ENCODE measurements around the gene SYNE1. TPM values are rescaled to one million over a fixed set of nuclear protein-coding genes. Genes with fewer than 3 reads are reported as not detected.

SYNE1 gene
- total RNA-seq, 1 donor from 2014 or later: 81.3 TPM

DNA sequence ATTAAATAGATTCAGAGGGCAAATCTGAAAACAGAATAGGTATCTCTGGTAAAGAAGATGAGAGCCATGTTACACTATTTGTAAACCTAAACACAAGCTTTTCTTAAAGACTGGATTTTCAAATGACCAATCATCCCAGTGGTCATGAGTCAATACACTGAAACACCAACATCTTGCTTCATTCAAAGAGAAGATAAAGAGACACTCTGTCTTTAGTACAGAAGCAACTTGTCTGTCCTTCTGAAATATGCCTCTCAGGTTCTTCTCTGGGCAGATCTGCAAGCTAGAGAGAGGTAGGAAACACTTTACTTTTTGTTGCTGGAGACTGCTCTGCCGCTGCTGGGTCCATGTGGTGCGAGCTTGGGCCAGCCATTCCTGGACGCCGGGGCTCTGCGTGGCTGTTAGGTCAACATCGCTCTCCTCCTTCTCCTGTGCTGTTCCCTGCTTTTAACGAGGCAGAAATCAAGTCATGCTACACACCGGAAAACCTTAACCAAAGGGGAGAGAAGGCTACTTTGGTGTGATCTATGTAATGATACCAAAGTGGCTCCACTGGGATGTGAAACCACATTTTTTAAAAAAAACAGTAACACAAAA, 368.2 kb downstream of the SYNE1 start:
- DNase-seq: no peak

DNA sequence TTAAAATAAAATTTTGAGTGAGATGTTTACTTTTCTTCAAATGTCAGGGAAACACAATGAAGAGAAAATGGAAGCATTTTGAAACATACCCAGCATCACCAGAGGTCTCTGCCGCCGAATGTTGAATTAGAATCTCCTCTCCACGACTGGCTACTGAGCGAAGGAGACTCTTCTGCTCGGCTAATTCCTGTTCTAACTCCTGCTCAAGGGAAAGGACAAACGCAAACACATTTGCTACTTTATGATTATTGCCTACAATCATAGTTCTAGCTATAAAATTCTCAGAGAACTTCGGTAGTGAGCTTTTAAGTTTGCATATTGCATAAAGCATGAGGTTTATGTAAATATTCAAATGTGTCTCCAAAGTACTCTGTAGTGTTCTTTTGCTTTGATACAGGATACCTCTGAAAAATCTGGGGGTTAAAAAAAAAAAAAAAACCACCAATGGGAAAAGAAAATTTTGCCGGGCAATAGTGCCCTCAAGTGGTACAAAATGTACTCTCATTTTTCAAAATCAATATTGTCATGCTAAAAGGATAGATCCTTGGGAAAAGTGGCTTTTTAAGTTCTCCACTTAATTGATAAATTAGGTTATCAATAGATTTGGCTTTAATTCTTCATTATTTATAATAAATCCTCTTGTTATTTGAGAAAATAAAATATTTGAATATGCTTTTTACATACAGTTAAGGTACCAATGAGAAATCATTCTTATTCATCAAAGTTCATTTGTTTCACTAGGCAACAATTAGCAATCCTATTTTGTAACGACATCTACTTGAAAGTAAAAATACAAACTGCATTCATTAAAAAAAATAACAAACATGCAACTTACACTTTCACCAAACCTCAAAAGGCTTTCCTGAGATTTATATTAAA, 369.0 kb downstream of the SYNE1 start:
- DNase-seq: peak; percentile 55

DNA sequence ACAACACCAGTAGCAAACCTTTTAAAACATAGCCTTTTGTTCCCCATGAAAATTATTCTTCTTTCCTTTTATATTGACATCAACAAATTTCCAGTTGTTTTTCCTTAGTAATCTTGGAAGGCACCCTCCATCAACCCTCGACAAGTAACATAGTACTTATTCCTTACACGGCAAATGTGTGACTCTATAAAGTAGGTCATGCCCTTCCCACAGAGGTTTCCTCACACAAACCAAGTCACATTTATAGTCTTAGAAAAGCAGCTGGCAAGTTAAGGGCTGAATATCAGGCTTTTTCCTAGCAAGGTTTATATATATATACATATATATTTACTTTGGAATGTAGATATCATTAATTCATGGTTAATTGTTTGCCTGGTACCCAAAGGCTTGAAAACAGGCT, 371.5 kb downstream of the SYNE1 start:
- no peak for DNase-seq

- DNase-seq: no peak
Measured at GRCh38 chr6:152263582-152263981, 373.6 kb downstream of the SYNE1 start.

- DNase-seq: no peak
Measured at GRCh38 chr6:152261179-152261578, 376.0 kb downstream of the SYNE1 start.

GRCh38 chr6:152259234-152259633, 377.9 kb downstream of the SYNE1 start:
- DNase-seq: no peak

GRCh38 chr6:152257581-152257980, 379.6 kb downstream of the SYNE1 start:
- no peak for DNase-seq

- no peak for DNase-seq
Measured at GRCh38 chr6:152250127-152250526, 387.0 kb downstream of the SYNE1 start.

DNA sequence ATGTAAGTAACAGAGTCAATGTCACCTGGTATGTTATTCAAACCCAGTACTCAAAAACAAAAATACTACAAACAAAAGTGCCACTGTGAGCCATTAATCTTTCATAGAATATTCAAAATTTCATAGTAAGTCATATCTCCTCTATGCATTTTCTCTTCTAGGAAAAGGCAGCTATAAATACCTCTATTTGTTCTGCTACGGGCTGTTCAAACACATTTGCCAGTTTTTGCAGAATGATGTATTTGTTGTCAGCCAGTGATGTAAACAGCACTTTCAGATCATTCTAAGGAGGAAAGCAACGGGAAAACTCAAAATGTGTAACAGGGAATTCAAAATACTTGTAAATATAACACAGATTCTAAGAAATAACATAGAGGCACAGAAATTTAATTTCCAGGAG, 388.2 kb downstream of the SYNE1 start:
- no peak for DNase-seq

DNA sequence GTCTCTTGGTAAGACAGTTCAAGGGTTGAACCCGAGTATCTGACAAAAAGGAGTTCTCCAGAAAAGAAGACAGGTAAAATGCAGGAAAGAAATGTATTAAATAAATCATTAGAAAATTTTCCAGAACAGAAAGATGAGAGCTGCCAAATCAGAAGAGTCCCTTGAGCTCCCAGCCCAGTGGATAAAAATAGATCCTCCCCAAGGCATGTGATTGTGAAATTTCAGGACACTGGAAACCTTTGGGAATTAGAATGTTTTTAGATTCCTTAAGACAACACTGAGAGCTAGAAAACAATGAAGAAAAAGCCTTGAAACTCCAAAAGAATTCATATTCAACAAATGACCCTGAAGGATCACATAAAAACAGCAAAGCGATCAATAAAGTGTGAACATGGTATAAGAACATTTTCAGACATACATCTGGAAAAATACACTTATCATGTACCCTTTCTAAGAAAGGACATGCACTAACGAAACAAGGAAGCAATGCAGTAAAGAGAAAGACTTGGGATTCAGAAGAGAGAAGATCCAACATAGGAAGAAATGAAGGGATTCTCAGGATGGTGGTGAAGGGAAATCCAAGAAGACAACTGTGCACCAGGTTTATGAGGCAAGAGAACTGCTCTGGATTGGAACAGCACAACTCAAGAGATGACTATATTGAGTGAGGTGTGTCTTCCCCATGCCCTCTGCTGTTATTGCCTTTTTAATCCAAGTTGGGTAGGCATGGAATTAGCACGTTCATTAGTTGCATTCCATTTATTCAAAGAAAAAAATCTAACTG, 390.4 kb downstream of the SYNE1 start:
- DNase-seq: no peak

- no peak for DNase-seq
Measured at GRCh38 chr6:152244998-152245630, 392.0 kb downstream of the SYNE1 start.

GRCh38 chr6:152241013-152241766, 396.0 kb downstream of the SYNE1 start:
- no peak for DNase-seq

- DNase-seq: no peak
Measured at GRCh38 chr6:152240436-152240835, 396.7 kb downstream of the SYNE1 start.

DNA sequence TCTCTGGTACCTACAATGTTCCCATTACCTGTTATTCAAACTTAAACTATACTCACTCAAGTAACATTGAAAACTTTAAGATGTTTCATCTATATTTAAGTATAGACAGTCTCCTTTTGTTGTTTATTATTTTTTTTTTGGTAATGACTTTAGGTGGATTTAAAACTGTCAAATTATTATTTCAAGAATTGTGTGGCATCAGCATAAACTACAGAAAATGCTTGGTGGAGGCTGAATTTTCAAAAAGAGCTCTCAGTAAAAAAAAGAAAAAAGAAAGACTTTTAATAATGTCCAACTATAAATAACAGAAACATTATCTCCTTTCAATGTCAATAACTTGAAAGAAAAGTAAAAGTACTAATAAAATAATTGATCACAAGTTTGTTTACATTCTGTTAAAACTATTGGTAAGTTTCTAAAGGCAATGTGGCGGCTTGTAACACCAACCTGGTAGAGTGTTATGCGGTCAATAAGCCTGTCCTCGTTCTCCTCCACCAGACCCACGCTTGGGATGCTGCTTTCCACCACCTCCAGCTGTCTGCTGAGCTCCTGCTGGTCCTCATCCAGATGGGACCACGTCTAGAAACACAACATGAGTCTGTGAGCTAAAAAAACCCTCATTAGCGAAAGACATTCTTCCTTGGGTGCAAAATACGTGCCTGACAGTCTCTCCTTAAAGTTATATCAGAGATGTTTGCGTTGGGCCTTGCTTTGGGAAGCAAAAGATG, 400.6 kb downstream of the SYNE1 start:
- no peak for DNase-seq

DNA sequence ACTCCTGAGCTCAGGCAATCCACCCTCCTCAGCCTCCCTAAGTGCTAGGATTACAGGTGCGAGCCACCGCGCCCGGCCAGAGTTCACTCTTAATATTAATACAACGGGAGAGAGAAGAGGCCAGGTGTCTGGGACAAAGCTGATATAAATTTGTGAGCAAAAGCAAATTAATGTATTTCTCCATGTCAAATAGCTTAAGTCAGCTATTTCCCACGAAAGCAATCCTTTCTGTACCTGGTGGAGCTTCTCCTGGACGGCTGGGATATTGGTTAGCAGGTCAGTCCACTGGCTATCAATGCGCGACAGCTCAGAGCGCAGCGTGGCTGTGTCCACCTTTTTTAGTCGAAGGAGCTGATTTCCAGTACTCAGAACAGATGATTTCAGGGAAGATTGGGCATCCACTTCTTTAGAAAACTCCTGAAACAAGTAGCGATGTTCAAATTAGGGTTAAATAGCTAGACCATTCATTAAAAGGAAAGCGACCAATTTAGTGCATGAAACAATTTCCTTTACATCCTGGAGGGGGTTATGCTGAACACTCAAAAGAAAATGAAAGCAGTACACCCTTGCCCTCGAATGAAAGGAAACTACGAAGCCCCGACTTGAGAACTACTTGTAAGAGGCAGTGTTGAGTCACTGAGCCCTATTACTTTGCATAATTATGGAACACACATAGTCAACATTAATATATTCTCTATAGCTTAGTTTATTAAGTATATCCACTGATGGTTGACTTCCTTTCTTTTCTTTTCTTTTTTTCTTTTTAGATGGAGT, 403.4 kb downstream of the SYNE1 start:
- DNase-seq: peak; percentile 49

DNA sequence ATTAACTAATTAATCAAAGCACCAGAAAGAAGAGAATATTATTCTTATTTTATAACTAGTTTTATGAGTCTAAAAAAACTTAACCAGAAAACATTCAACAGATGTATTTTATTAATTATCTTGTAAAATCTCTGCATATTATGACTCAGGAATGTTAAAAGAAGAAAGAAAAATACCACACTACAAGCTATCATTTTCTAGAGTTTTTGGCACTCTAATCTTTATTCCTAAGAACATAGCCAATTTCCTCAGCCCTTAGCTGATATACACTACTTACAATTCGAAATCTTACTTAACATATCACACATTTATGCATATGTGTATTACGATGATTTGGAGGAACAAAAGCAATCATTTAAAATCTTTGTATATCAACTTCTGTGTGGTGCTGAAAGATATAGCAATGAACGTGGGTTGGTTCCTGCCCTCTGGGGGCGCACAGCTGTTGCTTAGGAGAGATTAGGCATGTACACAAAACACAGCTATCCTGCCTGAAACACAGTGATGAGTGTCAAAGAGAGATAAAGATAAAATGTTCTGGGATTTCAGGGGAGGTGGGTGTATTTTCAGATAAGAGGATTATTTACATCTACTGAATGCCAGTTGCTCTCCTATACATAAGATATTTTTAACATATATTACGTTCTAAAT, 404.5 kb downstream of the SYNE1 start:
- DNase-seq: peak; percentile 56

DNA sequence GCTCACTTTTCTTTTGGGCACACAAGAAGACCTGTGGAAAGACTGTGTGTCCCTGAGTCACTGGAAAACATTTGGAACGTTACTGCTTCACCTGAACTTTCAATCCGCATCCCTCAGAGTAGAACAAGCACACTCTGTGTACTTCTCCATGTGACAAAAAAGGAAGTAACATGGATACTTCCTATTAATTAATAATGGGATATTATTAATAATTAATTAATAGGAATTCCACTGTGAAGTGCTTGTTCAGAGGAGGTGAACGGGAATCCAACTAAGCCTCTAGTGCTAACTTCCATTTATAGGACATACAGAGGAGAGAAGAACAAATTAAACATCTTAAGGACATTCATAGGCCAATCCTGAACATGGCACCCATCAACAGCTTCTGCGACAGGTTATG, 407.8 kb downstream of the SYNE1 start:
- no peak for DNase-seq

DNA sequence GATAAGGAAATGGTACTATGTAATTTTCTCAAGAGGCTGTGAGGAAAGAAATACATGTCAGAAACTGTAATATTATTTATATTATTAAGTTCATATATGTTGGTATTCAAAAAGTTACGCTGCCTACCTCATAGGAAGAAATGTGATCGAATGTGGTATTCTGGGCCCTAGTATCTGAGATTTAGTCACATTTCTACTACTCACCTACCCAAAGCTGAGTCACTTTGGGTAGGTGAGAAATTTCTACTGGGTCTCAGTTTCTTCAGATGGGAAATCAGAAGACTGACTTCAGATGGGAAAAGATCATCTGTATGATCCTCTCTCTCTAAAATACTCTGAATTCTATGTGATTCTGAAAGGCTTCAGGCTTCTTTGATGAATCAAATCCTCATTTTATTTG, 411.0 kb downstream of the SYNE1 start:
- no peak for DNase-seq

GRCh38 chr6:152225241-152225934, 411.8 kb downstream of the SYNE1 start:
- DNase-seq: no peak

DNA sequence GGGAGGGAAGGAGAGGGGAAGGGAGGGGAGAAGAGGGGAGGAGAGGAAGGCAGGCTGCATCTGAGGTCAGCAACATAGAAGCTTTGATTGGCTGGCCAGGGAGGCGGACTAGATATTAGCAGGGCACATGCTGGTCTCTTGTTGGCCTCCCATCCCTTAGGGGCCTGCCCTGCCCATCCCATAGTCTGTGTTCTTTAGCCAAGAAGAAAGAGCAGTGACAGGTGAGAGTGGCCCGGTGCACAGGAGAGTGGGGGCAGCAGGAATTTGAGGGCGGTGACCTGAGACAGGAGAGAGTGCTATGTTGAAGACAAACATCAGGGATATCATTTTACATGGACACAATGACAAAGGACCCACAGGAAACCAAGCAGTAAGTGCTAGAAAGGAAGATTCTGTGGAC, 413.5 kb downstream of the SYNE1 start:
- no peak for DNase-seq
